ENCODE measurements around the gene LBHD2.

DNA sequence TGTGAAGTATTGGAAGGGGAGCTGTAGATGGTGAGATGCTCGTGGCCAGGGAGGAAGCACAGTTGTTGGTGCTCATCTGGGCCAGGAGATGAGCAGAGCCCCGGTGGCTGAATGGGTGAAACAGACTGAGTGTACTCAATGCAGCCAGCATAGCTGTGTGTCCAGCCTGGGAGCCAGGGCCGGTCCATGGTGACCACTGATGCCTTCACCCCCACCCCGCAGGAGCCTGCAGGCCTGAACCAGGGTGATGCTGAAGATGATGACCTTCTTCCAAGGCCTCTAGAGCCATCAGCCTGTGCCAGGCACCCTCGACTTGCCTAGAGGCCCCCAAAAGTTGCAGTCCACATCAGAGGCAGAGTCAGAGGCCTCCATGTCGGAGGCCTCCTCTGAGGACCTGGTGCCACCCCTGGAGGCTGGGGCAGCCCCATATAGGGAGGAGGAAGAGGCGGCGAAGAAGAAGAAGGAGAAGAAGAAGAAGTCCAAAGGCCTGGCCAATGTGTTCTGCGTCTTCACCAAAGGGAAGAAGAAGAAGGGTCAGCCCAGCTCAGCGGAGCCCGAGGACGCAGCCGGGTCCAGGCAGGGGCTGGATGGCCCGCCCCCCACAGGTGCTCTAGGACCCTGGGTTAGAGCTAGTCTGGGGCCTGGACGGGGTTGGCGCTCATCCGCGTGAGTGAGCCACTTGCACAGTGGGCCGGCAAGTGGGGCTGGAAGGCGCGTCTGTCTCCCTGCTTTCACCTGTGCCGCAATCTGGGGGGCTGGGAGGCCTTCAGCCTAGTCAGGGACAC lies 42.3 kb downstream of the LBHD2 start:
- TF ChIP-seq EP300 (IDR thresholded peaks at IDR 0.05): no peak
- no peak for TF ChIP-seq POLR2A (IDR thresholded peaks at IDR 0.05)
- TF ChIP-seq, protein P1, sequence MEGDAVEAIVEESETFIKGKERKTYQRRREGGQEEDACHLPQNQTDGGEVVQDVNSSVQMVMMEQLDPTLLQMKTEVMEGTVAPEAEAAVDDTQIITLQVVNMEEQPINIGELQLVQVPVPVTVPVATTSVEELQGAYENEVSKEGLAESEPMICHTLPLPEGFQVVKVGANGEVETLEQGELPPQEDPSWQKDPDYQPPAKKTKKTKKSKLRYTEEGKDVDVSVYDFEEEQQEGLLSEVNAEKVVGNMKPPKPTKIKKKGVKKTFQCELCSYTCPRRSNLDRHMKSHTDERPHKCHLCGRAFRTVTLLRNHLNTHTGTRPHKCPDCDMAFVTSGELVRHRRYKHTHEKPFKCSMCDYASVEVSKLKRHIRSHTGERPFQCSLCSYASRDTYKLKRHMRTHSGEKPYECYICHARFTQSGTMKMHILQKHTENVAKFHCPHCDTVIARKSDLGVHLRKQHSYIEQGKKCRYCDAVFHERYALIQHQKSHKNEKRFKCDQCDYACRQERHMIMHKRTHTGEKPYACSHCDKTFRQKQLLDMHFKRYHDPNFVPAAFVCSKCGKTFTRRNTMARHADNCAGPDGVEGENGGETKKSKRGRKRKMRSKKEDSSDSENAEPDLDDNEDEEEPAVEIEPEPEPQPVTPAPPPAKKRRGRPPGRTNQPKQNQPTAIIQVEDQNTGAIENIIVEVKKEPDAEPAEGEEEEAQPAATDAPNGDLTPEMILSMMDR (IDR thresholded peaks at IDR 0.05): no peak
